Mucosa of descending colon (tissue), 3 donors: ENCODE measurements around the gene RUSF1. TPM values are rescaled to one million over a fixed set of nuclear protein-coding genes. Genes with fewer than 3 reads are reported as not detected.
"Not testable (repeated sequence)": the region's sequence is repeated elsewhere in the genome, so short reads cannot be mapped to it uniquely, and the experiment has no call there.

ENCODE experiments used
- ATAC-seq: fragments of 200-7000 bp; cut with Tn5 transposase; one replicate; pipeline ENCODE4 v1.9.1; 2020; ENCODE audit warnings: mild to moderate bottlenecking, moderate library complexity
- DNase-seq, 3 donors: peaks; one replicate each; pipeline ENCODE4 v3.0.0-alpha.2; 2020
- H3K36me3 ChIP-seq: fragments of 200-600 bp; one replicate; pipeline ENCODE4 v1.8.0; 2021; ENCODE audit warnings: low read depth, mild to moderate bottlenecking
- H3K4me1 ChIP-seq: fragments of 200-600 bp; one replicate; pipeline ENCODE4 v1.8.0; 2021; ENCODE audit warnings: low read depth, mild to moderate bottlenecking
- H3K4me3 ChIP-seq: fragments of 200-600 bp; one replicate; pipeline ENCODE4 v1.8.0; 2021; ENCODE audit warnings: mild to moderate bottlenecking
- H3K9me3 ChIP-seq: fragments of 200-600 bp; one replicate; pipeline ENCODE4 v1.8.0; 2021; ENCODE audit warnings: mild to moderate bottlenecking
- CTCF ChIP-seq: fragments of 200-600 bp; IDR thresholded peaks from one replicate; pipeline ENCODE4 v1.8.0; 2022; ENCODE audit warnings: antibody characterized with exemption, mild to moderate bottlenecking
- intact Hi-C, 2 donors: fragments of 100-400 bp; cut with DNase I in 1 of 2; cut with micrococcal nuclease in 1 of 2; formaldehyde crosslinking; loops; one replicate each; pipeline versions ENCODE4 v1.11.0 to v1.11.1; 2022; cut with DNase I, micrococcal nuclease
- total RNA-seq, 3 donors: library from RNA; stranded (reverse); fragmentation: NEBNext Ultra II Directional in 2 of 3; extraction: Animal tissue kit (Norgen Biotek cat#: 25700) in 2 of 3; gene quantifications; one replicate each; pipeline versions ENCODE4 v1.2.1 to v1.2.4, GENCODE V29; 2021 to 2023
- donor health status: DM: no; HTN: no; CAD: no; lungs with moderate emphysema.
- donor health status: DM: no; HTN: no; CAD: no.
- donor health status: DM: no; HTN: yes; CAD: no.

The RUSF1 gene
- total RNA-seq, 3 donors from 2014 or later = 48.3 to 66.7 (median 51.7) TPM

- no peaks in the 10 kb centered on the region for H3K9me3 ChIP-seq
- no peak for DNase-seq
- no peaks in the 10 kb centered on the region for H3K36me3 ChIP-seq
- intact Hi-C loops = no loop called here
- H3K4me1 ChIP-seq = peaks cover 25% of the 10 kb centered on the region
- peak overlapping the region; percentile 100 for H3K4me3 ChIP-seq
- no peak for TF ChIP-seq CTCF
- ATAC-seq = peak; percentile 1
These were observed 560 bp upstream of the RUSF1 start for GRCh38 chr16:31508706-31509195.

GRCh38 chr16:31507617-31507928 lies 618 bp downstream of the RUSF1 start:
- peak; percentile 34 for ATAC-seq
- intact Hi-C loops = no loop called here
- no peak for TF ChIP-seq CTCF
- no peaks in the 10 kb centered on the region for H3K9me3 ChIP-seq
- H3K36me3 ChIP-seq = no peaks in the 10 kb centered on the region
- peaks cover 25% of the 10 kb centered on the region for H3K4me1 ChIP-seq
- DNase-seq = peak in 1 of 3 donors; percentile 42
- peak overlapping the region; percentile 100 for H3K4me3 ChIP-seq

- no peak for TF ChIP-seq CTCF
- no peaks in the 10 kb centered on the region for H3K9me3 ChIP-seq
- intact Hi-C loops = no loop called here
- ATAC-seq (no peak), DNase-seq (no peak)
- H3K36me3 ChIP-seq = no peaks in the 10 kb centered on the region
- H3K4me1 ChIP-seq = peaks cover 25% of the 10 kb centered on the region
- no peak overlapping the region for H3K4me3 ChIP-seq
These were observed 2.7 kb downstream of the RUSF1 start for GRCh38 chr16:31505483-31505882.

GRCh38 chr16:31504159-31504558 lies 4.0 kb downstream of the RUSF1 start:
- no peak overlapping the region for H3K4me3 ChIP-seq
- no peak for DNase-seq
- no peak for ATAC-seq
- intact Hi-C loops = no loop called here
- TF ChIP-seq CTCF = no peak
- H3K4me1 ChIP-seq = peaks cover 24% of the 10 kb centered on the region
- no peaks in the 10 kb centered on the region for H3K36me3 ChIP-seq
- H3K9me3 ChIP-seq = no peaks in the 10 kb centered on the region

- H3K4me3 ChIP-seq, intact Hi-C loops, H3K36me3 ChIP-seq, ATAC-seq, DNase-seq, H3K9me3 ChIP-seq: not testable (repeated sequence)
- H3K4me1 ChIP-seq = peaks cover 19% of the 10 kb centered on the region
These were observed 4.6 kb downstream of the RUSF1 start for GRCh38 chr16:31503555-31503954.

GRCh38 chr16:31502981-31503380 lies 5.2 kb downstream of the RUSF1 start:
- no peak for ATAC-seq
- DNase-seq = no peak
- no peak for TF ChIP-seq CTCF
- Histone ChIP-seq H3K36me3 (no peaks in the 10 kb centered on the region), H3K9me3 (no peaks in the 10 kb centered on the region), H3K4me1 (peaks cover 19% of the 10 kb centered on the region), H3K4me3 (no peak overlapping the region)
- intact Hi-C loops = no loop called here
